Naive B cell (primary cell): ENCODE results near the gene ECM2. TPM values are rescaled to one million over a fixed set of nuclear protein-coding genes. Genes with fewer than 3 reads are reported as not detected.
"Not testable (repeated sequence)": the region's sequence is repeated elsewhere in the genome, so short reads cannot be mapped to it uniquely, and the experiment has no call there.

Experiments used
- ATAC-seq, 2 donors: fragments of 150-1000 bp; cut with Tn5 transposase; 2 replicates each; pipeline ENCODE4 v1.10.0; 2021; ENCODE audit warnings: low read depth in 2 of 2, mild to moderate bottlenecking in 2 of 2, moderate library complexity in 2 of 2
- DNase-seq: peaks from one replicate; pipeline ENCODE4 v3.0.0; 2022
- H3K27ac Mint-ChIP-seq, 6 donors: one replicate each; pipeline ENCODE4 v1.8.0; 2020 to 2022; ENCODE audit warnings: mild to moderate bottlenecking in 6 of 6, mixed read lengths in 6 of 6, moderate library complexity in 5 of 6, inconsistent platforms in 2 of 6
- H3K27me3 Mint-ChIP-seq, 3 donors: one replicate each; pipeline ENCODE4 v1.8.0; 2021 to 2022; ENCODE audit warnings: mixed read lengths in 3 of 3, mild to moderate bottlenecking in 1 of 3
- H3K36me3 Mint-ChIP-seq, 2 donors: one replicate each; pipeline ENCODE4 v1.8.0; 2020 to 2022; ENCODE audit warnings: mixed read lengths in 2 of 2, inconsistent platforms in 1 of 2, mild to moderate bottlenecking in 1 of 2
- H3K4me1 Mint-ChIP-seq, 3 donors: one replicate each; pipeline ENCODE4 v1.8.0; 2020 to 2022; ENCODE audit warnings: mixed read lengths in 3 of 3, inconsistent platforms in 1 of 3, mild to moderate bottlenecking in 1 of 3, moderate library complexity in 1 of 3
- H3K4me3 Mint-ChIP-seq, 8 donors: one replicate each; pipeline ENCODE4 v1.8.0; 2020 to 2022; ENCODE audit warnings: mild to moderate bottlenecking in 8 of 8, mixed read lengths in 8 of 8, moderate library complexity in 8 of 8, inconsistent platforms in 2 of 8
- H3K9me3 Mint-ChIP-seq, 7 donors: one replicate each; pipeline ENCODE4 v1.8.0; 2020 to 2022; ENCODE audit warnings: mixed read lengths in 7 of 7, mild to moderate bottlenecking in 5 of 7, inconsistent platforms in 2 of 7, moderate library complexity in 1 of 7
- polyA plus RNA-seq, 6 donors: library from polyadenylated mRNA; unstranded; fragments of 300-500 nt; fragmentation: Illumina TruSeq; gene quantifications; one replicate each; pipeline ENCODE4 v1.2.3, GENCODE V29; 2021; ENCODE audit warnings: low read depth in 6 of 6

ECM2 gene
- polyA plus RNA-seq: under 1 TPM in 1 of 6 donors, not detected in 5; 0.09 TPM

DNA sequence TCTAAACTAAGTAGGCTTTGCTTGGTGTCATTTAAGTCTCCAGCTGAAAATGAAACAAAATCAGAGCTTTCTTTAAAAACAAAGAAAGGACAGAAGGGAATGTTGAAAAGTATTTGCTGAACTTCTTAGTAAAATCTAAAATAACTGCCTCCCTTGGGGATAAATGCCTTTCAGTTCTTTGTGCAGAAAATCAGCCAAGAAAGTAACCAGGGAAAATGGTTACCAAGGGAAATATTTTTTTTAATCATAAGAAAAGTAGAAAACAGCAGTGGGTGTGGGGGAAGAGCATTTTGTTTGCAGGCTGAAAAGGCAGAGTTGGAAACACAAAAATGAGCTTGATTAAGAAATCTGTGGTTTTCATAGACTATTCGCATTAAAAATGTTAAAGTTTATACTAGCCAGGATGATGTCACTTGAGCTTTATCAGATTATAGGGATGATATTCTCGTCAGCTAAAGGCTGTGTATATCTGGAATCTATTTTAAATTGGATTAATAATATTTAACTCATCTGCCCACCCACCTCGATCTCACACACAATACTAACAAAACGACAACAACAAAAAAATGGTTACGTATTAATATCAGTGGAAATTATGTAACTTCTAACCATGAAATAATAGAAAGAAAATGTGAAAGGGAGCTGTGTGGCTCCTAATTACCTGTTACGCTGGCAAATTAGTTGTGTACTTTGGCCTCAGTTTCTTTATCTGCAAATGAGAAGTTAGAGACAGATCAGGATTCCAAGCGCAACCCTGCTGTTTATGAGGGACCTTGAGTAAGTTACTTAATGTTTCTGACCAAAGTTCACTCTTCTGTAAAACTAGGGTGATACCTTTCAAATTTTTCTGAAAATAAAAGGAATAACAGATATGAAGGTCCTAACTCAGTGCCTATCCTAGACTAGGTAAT, at the start of gene ECM2:
Gene ECM2, minus strand, starts transcription at position 51 of the 911 bp plus-strand sequence. CDS start 13,124 bp downstream, outside the sequence.
- Mint-ChIP-seq H3K36me3 (peaks cover 0 to 16% of the 10 kb centered on the region in 2 donors), H3K4me1 (peaks cover 0 to 7% (median 6%) of the 10 kb centered on the region in 3 donors), H3K9me3 (peaks cover 3 to 11% (median 7%) of the 10 kb centered on the region in 7 donors), H3K27ac (peak within 1 kb of the TSS in 1 of 6 donors; percentile 36), H3K27me3 (no peaks in the 10 kb centered on the region), H3K4me3 (no peak within 1 kb of the TSS)
- DNase-seq (no peak), ATAC-seq (no peak)

- DNase-seq (no peak), ATAC-seq (no peak)
- H3K9me3 Mint-ChIP-seq: peaks cover 0 to 23% (median 16%) of the 10 kb centered on the region in 7 donors
- H3K4me1 Mint-ChIP-seq: no peaks in the 10 kb centered on the region
- H3K27me3 Mint-ChIP-seq: no peaks in the 10 kb centered on the region
- no peak overlapping the region for H3K27ac Mint-ChIP-seq
- no peak overlapping the region for H3K4me3 Mint-ChIP-seq
- H3K36me3 Mint-ChIP-seq: peaks cover 0 to 16% of the 10 kb centered on the region in 2 donors
Observed at GRCh38 chr9:92576175-92576574, 40.4 kb upstream of the ECM2 start.

DNA sequence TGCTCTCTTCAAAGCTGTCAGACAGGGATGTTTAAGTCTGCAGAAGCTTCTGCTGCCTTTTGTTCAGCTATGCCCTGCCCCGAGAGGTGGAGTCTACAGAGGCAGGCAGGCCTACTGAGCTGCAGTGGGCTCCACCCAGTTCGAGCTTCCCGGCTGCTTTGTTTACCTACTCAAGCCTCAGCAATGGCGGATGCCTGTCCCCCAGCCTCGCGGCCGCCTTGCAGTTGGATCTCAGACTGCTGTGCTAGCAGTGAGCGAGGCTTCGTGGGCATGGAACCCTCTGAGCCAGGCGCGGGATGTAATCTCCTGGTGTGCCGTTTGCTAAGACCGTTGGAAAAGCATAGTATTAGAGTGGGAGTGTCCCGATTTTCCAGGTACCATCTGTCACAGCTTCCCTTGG, 37.8 kb upstream of the ECM2 start:
- not testable (repeated sequence) for ATAC-seq, H3K4me3 Mint-ChIP-seq, H3K4me1 Mint-ChIP-seq, H3K27me3 Mint-ChIP-seq, H3K27ac Mint-ChIP-seq, DNase-seq
- peaks cover 0 to 16% of the 10 kb centered on the region in 2 donors for H3K36me3 Mint-ChIP-seq
- H3K9me3 Mint-ChIP-seq: peaks cover 0 to 28% (median 17%) of the 10 kb centered on the region in 7 donors

GRCh38 chr9:92571871-92572270, 36.1 kb upstream of the ECM2 start:
- peaks cover 0 to 31% (median 15%) of the 10 kb centered on the region in 7 donors for H3K9me3 Mint-ChIP-seq
- not testable (repeated sequence) for H3K4me3 Mint-ChIP-seq, H3K27me3 Mint-ChIP-seq, H3K27ac Mint-ChIP-seq, H3K4me1 Mint-ChIP-seq, ATAC-seq, DNase-seq
- peaks cover 0 to 19% of the 10 kb centered on the region in 2 donors for H3K36me3 Mint-ChIP-seq

DNA sequence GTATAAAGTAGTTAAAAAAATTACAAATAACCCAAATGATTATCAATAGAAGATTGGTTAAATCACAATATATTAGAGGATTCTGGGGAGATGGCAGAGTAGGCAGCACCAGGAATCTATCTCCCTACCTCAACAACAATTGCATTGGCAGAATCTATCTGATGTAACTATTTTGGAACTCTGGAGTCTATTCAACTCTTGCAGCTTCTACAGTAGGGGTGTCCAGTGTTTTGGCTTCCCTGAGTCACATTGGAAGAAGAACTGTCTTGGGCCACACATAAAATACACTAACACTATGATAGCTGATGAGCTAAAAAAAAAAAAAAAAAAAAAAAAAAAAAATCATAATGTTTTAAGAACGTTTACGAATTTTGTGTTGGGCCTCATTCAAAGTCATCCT, 29.2 kb upstream of the ECM2 start:
- ATAC-seq: no peak
- H3K4me3 Mint-ChIP-seq: no peak overlapping the region
- no peaks in the 10 kb centered on the region for H3K27me3 Mint-ChIP-seq
- no peak overlapping the region for H3K27ac Mint-ChIP-seq
- H3K4me1 Mint-ChIP-seq: no peaks in the 10 kb centered on the region
- DNase-seq: no peak
- H3K9me3 Mint-ChIP-seq: peaks cover 9 to 30% (median 16%) of the 10 kb centered on the region in 7 donors
- peaks cover 6 to 16% of the 10 kb centered on the region in 2 donors for H3K36me3 Mint-ChIP-seq

DNA sequence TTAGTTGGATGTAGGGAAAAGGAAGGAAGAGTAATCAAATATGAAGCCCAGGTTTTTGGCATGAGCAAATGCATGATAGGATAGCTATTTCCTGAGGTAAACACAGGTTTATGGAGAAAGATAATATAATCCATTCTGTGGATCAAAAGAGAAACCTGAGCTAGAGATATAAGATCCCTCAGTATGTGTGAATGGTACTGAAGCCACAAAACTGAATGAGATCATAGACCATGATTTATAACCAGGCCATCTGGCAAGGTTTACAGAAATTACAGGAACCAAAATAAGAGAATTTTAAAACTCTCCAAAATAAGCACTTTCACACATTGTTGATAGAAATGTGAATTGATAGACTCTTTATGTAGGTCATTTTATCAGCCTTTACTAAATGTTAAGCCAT, 28.7 kb upstream of the ECM2 start:
- no peak overlapping the region for H3K27ac Mint-ChIP-seq
- peaks cover 6 to 16% of the 10 kb centered on the region in 2 donors for H3K36me3 Mint-ChIP-seq
- ATAC-seq (no peak), DNase-seq (no peak)
- H3K4me3 Mint-ChIP-seq: no peak overlapping the region
- peaks cover 9 to 28% (median 16%) of the 10 kb centered on the region in 7 donors for H3K9me3 Mint-ChIP-seq
- H3K4me1 Mint-ChIP-seq: no peaks in the 10 kb centered on the region
- no peaks in the 10 kb centered on the region for H3K27me3 Mint-ChIP-seq

GRCh38 chr9:92563116-92564100, 27.6 kb upstream of the ECM2 start:
- peaks cover 6 to 16% of the 10 kb centered on the region in 2 donors for H3K36me3 Mint-ChIP-seq
- no peaks in the 10 kb centered on the region for H3K4me1 Mint-ChIP-seq
- no peaks in the 10 kb centered on the region for H3K27me3 Mint-ChIP-seq
- DNase-seq (no peak), ATAC-seq (no peak)
- no peak overlapping the region for H3K4me3 Mint-ChIP-seq
- H3K27ac Mint-ChIP-seq: no peak overlapping the region
- H3K9me3 Mint-ChIP-seq: peaks cover 9 to 26% (median 13%) of the 10 kb centered on the region in 7 donors

GRCh38 chr9:92562461-92562967, 26.7 kb upstream of the ECM2 start:
- H3K4me3 Mint-ChIP-seq: no peak overlapping the region
- ATAC-seq: no peak
- no peak overlapping the region for H3K27ac Mint-ChIP-seq
- DNase-seq: no peak
- no peaks in the 10 kb centered on the region for H3K27me3 Mint-ChIP-seq
- H3K4me1 Mint-ChIP-seq: no peaks in the 10 kb centered on the region
- H3K9me3 Mint-ChIP-seq: peaks cover 9 to 17% (median 12%) of the 10 kb centered on the region in 7 donors
- peaks cover 6 to 16% of the 10 kb centered on the region in 2 donors for H3K36me3 Mint-ChIP-seq

DNA sequence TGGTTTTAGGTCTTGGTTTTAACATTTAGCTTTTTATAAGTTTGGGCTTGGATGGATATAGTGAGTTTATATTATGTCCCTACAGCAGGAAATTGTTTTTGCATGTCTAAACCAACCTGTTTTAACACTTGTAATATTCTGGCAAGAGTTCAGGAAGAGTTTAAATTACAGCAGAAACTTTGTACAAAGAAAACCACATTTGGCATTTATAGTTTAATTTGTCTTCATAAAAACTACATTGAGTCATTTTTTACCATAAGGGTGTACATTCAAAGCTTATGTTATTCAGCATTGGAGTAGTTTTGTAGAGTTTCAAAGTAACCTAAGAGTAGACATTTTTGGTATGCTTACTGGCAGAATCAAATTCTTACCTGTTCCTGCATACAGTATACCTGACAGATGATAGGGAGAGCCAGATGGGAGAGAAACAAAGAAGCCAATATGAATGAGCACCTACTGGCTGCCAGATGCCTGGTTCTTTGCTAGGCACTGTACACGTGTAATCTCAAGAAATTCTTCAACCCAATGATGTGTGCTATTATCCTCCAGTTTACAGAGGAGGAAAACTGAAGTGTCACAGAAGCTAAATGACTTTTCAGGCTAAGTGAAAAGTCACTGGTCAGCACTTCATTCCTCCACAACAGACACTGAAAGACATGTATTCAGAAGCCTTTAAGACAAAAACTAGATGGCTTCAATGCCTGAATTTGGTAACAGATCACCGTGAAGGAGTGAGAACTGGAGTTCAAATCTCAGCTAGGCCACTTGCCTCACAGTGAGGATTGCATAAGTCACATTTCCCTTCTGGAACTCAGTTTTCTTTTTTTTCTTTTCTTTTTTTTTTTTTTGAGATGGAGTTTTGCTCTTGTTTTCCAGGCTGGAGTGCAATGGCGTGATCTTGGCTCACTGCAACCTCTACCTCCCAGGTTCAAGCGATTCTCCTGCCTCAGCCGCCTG, 25.9 kb upstream of the ECM2 start:
- Mint-ChIP-seq H3K27ac (no peak overlapping the region), H3K4me3 (no peak overlapping the region), H3K27me3 (no peaks in the 10 kb centered on the region), H3K9me3 (peaks cover 5 to 13% (median 7%) of the 10 kb centered on the region in 7 donors), H3K36me3 (peaks cover 5 to 12% of the 10 kb centered on the region in 2 donors), H3K4me1 (no peaks in the 10 kb centered on the region)
- DNase-seq (no peak), ATAC-seq (no peak)

DNA sequence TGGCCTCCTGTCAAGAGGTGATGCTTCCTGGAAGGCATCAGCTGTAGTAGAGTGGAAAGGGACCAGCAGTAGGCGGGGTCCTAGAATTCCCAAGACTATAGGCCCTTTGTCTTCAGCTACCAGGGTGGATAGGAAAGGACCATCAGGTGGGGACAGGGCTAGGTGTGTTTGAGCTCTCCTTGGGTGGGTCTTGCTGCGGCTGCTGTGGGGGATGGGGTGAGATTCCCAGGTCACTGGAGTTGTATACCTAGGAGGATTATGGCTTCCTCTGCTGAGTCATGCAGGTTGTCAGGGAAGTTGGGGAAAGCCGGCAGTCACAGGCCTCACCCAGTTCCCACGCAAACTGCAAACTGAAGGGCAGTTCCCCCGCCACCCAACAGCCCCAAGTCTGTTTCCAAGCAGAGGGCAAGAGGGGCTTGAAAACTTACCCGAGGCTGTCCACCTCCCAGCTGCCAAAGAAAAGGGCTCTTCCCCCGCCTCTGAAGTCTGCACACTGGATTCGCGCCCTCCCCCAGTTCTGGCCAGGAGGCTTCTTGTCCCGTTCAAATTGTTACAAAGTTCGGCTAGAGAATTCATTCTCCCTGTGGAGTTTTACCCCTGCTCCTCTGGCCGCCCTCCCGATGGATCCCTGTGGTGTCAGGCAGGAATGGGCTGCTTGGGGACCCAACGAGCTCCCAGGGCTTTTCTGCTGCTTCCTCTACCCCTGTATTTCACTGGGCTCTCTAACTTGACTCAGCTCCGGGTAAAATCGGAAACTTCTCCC, 23.0 kb upstream of the ECM2 start:
- no peak for ATAC-seq
- H3K4me3 Mint-ChIP-seq: no peak overlapping the region
- H3K27ac Mint-ChIP-seq: peak overlapping the region in 1 of 6 donors; percentile 24
- H3K9me3 Mint-ChIP-seq: peaks cover 0 to 5% (median 0%) of the 10 kb centered on the region in 7 donors
- DNase-seq: no peak
- H3K36me3 Mint-ChIP-seq: peaks cover 0 to 5% of the 10 kb centered on the region in 2 donors
- H3K4me1 Mint-ChIP-seq: no peaks in the 10 kb centered on the region
- H3K27me3 Mint-ChIP-seq: no peaks in the 10 kb centered on the region

GRCh38 chr9:92550765-92551164, 15.0 kb upstream of the ECM2 start:
- DNase-seq: no peak
- Mint-ChIP-seq H3K4me3 (no peak overlapping the region), H3K9me3 (peaks cover 0 to 6% (median 0%) of the 10 kb centered on the region in 7 donors), H3K4me1 (no peaks in the 10 kb centered on the region), H3K27me3 (no peaks in the 10 kb centered on the region), H3K27ac (no peak overlapping the region), H3K36me3 (peaks cover 5% of the 10 kb centered on the region in 2 donors)
- ATAC-seq: no peak

DNA sequence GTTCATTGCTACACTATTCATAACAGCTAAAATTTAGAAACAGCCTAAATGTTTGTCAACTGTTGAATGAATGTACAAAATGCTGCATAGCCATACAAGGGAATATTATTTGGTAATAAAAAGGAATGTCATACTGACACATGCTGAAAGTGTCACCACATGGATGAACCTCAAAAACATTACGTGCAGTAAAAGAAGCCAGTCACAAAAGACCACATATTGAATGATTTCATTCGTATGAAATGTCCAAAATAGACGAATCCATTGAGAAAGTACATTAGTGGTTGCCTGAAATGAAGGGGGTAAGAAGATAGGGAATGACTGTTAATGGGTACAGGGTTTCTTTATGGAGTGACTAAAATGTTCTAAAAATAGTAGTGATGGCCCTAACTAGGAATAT, 11.6 kb upstream of the ECM2 start:
- no peak overlapping the region for H3K27ac Mint-ChIP-seq
- H3K36me3 Mint-ChIP-seq: peaks cover 5% of the 10 kb centered on the region in 2 donors
- H3K27me3 Mint-ChIP-seq: no peaks in the 10 kb centered on the region
- ATAC-seq (no peak), DNase-seq (no peak)
- no peak overlapping the region for H3K4me3 Mint-ChIP-seq
- peaks cover 0 to 6% (median 0%) of the 10 kb centered on the region in 7 donors for H3K9me3 Mint-ChIP-seq
- no peaks in the 10 kb centered on the region for H3K4me1 Mint-ChIP-seq
